Breast epithelium (tissue), 4 donors: ENCODE data around the gene PCDHGA1. TPM values are rescaled to one million over a fixed set of nuclear protein-coding genes. Genes with fewer than 3 reads are reported as not detected.
A peak's percentile ranks its signal among the peaks of the same experiment; 100 is the strongest.
"Not testable (repeated sequence)": the region's sequence is repeated elsewhere in the genome, so short reads cannot be mapped to it uniquely, and the experiment has no call there.

Experiments
- DNase-seq, 2 donors: peaks; one replicate each; pipeline ENCODE4 v3.0.0-alpha.2; 2019; ENCODE audit warnings: low spot score in 2 of 2
- H3K27ac ChIP-seq, 2 donors: fragments of 200-600 bp; sonication (generic) in 1 of 2; one replicate each; pipeline ENCODE4 v1.5.1; 2016 to 2019; ENCODE audit warnings: mild to moderate bottlenecking in 1 of 2
- H3K27me3 ChIP-seq, 2 donors: fragments of 200-600 bp; sonication (generic) in 1 of 2; one replicate each; pipeline versions ENCODE4 v1.5.1 to v1.6.0; 2017 to 2019; ENCODE audit warnings: control low read depth in 1 of 2, mild to moderate bottlenecking in 1 of 2
- H3K36me3 ChIP-seq: fragments of 200-600 bp; one replicate; pipeline ENCODE4 v1.5.1; 2019
- H3K4me1 ChIP-seq, 2 donors: fragments of 200-600 bp; sonication (generic); one replicate each; pipeline ENCODE4 v1.5.1; 2016 to 2019; ENCODE audit warnings: control low read depth in 1 of 2
- H3K4me3 ChIP-seq, 3 donors: fragments of 200-600 bp; sonication (generic); 1 replicate in 2 of 3; 2 replicates in 1 of 3; pipeline ENCODE4 v1.5.1; 2016 to 2019; ENCODE audit warnings: mild to moderate bottlenecking in 3 of 3, moderate library complexity in 2 of 3
- H3K9me3 ChIP-seq, 2 donors: fragments of 200-600 bp; sonication (generic) in 1 of 2; one replicate each; pipeline ENCODE4 v1.5.1; 2016 to 2019; ENCODE audit warnings: control low read depth in 1 of 2
- CTCF ChIP-seq, 3 donors: fragments of 450-650 bp; IDR thresholded peaks; one replicate each; pipeline ENCODE4 v1.5.1; 2016 to 2017; ENCODE audit warnings: antibody characterized with exemption in 3 of 3, mild to moderate bottlenecking in 3 of 3, moderate library complexity in 3 of 3
- POLR2A ChIP-seq: fragments of 450-650 bp; IDR thresholded peaks from one replicate; pipeline ENCODE4 v1.6.1; 2016; ENCODE audit warnings: antibody characterized with exemption, mild to moderate bottlenecking, moderate library complexity
- POLR2AphosphoS5 ChIP-seq, 3 donors: sonication (generic); formaldehyde crosslinking; IDR thresholded peaks; one replicate each; pipeline ENCODE4 v1.6.1; 2017; ENCODE audit warnings: antibody characterized with exemption in 3 of 3
- intact Hi-C: fragments of 100-400 bp; cut with DNase I; formaldehyde crosslinking; loops from one replicate; pipeline ENCODE4 v1.15.1; 2023; ENCODE audit warnings: low total_unique reads
- total RNA-seq, 3 donors: library from RNA; depleted of rRNA; stranded (reverse); fragments of >200 nt; gene quantifications; one replicate each; pipeline ENCODE4 v1.1.0, GENCODE V29; 2016

The PCDHGA1 gene
- total RNA-seq, 3 donors from 2014 or later: 0.80 to 1.3 (median 1.2) TPM

- H3K4me3 ChIP-seq: peak overlapping the region in 1 of 3 donors; percentile 55
- intact Hi-C loops: no loop called here
- no peaks in the 10 kb centered on the region for H3K27me3 ChIP-seq
- H3K36me3 ChIP-seq: no peaks in the 10 kb centered on the region
- TF ChIP-seq POLR2AphosphoS5 (IDR thresholded peaks at IDR 0.05) (no peak), CTCF (IDR thresholded peaks at IDR 0.05) (no peak), POLR2A (no peak)
- no peak overlapping the region for H3K27ac ChIP-seq
- no peaks in the 10 kb centered on the region for H3K4me1 ChIP-seq
- no peak for DNase-seq
- peaks cover 72 to 99% of the 10 kb centered on the region in 2 donors for H3K9me3 ChIP-seq
Measured at GRCh38 chr5:141374627-141375026, 44.3 kb downstream of the PCDHGA1 start.

- peaks cover 70 to 98% of the 10 kb centered on the region in 2 donors for H3K9me3 ChIP-seq
- H3K4me3 ChIP-seq, H3K4me1 ChIP-seq, H3K27ac ChIP-seq, H3K27me3 ChIP-seq, DNase-seq, H3K36me3 ChIP-seq, intact Hi-C loops: not testable (repeated sequence)
Measured at GRCh38 chr5:141375444-141376155, 45.3 kb downstream of the PCDHGA1 start.

- TF ChIP-seq POLR2AphosphoS5 (IDR thresholded peaks at IDR 0.05) (no peak), CTCF (IDR thresholded peaks at IDR 0.05) (no peak), POLR2A (no peak)
- peaks cover 67 to 96% of the 10 kb centered on the region in 2 donors for H3K9me3 ChIP-seq
- no peaks in the 10 kb centered on the region for H3K27me3 ChIP-seq
- intact Hi-C loops: no loop called here
- no peak within 1 kb of the TSS for H3K27ac ChIP-seq
- H3K4me1 ChIP-seq: no peaks in the 10 kb centered on the region
- H3K4me3 ChIP-seq: peak within 1 kb of the TSS in 2 of 3 donors; percentile 27 to 48
- no peaks in the 10 kb centered on the region for H3K36me3 ChIP-seq
- no peak for DNase-seq
Measured at GRCh38 chr5:141382469-141383294, 52.4 kb downstream of the PCDHGA1 start, which contains the start of gene PCDHGA7. PCDHGA7 (plus strand) TSS chr5:141382742; CDS start chr5:141382900, 158 bp downstream.

GRCh38 chr5:141383345-141383744, 53.0 kb downstream of the PCDHGA1 start:
- intact Hi-C loops: no loop called here
- Histone ChIP-seq H3K36me3 (no peaks in the 10 kb centered on the region), H3K4me3 (peak overlapping the region in 1 of 3 donors; percentile 48), H3K27ac (no peak overlapping the region), H3K27me3 (no peaks in the 10 kb centered on the region), H3K4me1 (no peaks in the 10 kb centered on the region), H3K9me3 (peaks cover 67 to 93% of the 10 kb centered on the region in 2 donors)
- TF ChIP-seq POLR2A: no peak
- no peak for TF ChIP-seq POLR2AphosphoS5 (IDR thresholded peaks at IDR 0.05)
- TF ChIP-seq CTCF (IDR thresholded peaks at IDR 0.05): no peak
- DNase-seq: no peak

- Histone ChIP-seq H3K4me1 (no peaks in the 10 kb centered on the region), H3K27ac (no peak overlapping the region), H3K4me3 (no peak overlapping the region), H3K36me3 (no peaks in the 10 kb centered on the region), H3K9me3 (peaks cover 79 to 93% of the 10 kb centered on the region in 2 donors), H3K27me3 (no peaks in the 10 kb centered on the region)
- TF ChIP-seq POLR2A: no peak
- no peak for TF ChIP-seq CTCF (IDR thresholded peaks at IDR 0.05)
- TF ChIP-seq POLR2AphosphoS5 (IDR thresholded peaks at IDR 0.05): no peak
- DNase-seq: no peak
- intact Hi-C loops: no loop called here
Measured at GRCh38 chr5:141384471-141385267, 54.4 kb downstream of the PCDHGA1 start.

- Histone ChIP-seq H3K4me3 (peak within 1 kb of the TSS in 1 of 3 donors; percentile 37), H3K9me3 (peaks cover 80 to 95% of the 10 kb centered on the region in 2 donors)
- H3K4me1 ChIP-seq, DNase-seq, H3K36me3 ChIP-seq, H3K27ac ChIP-seq, H3K27me3 ChIP-seq, intact Hi-C loops: not testable (repeated sequence)
Measured at GRCh38 chr5:141387557-141388311, 57.4 kb downstream of the PCDHGA1 start, which contains the start of gene PCDHGB4. PCDHGB4 (plus strand) TSS chr5:141387698; CDS start chr5:141387885, 187 bp downstream.
